Ovary (tissue), 9 donors: ENCODE measurements around the gene CDYL2. TPM values are rescaled to one million over a fixed set of nuclear protein-coding genes. Genes with fewer than 3 reads are reported as not detected.
"Not testable (repeated sequence)": the region's sequence is repeated elsewhere in the genome, so short reads cannot be mapped to it uniquely, and the experiment has no call there.

Source experiments
- DNase-seq, 5 donors: peaks; one replicate each; pipeline ENCODE4 v3.0.0-alpha.2; 2019 to 2020
- H3K27ac ChIP-seq, 2 donors: fragments of 200-600 bp; one replicate each; pipeline versions ENCODE4 v1.5.1 to v1.8.0; 2019 to 2022
- H3K27me3 ChIP-seq: fragments of 200-600 bp; one replicate; pipeline ENCODE4 v1.8.0; 2022
- H3K36me3 ChIP-seq: fragments of 200-600 bp; sonication (generic); one replicate; pipeline ENCODE4 v1.5.1; 2019
- H3K4me1 ChIP-seq: one replicate; pipeline ENCODE4 v1.8.1; 2013; ENCODE audit warnings: mild to moderate bottlenecking, moderate library complexity; ENCODE audit not compliant: insufficient read depth
- H3K4me3 ChIP-seq: fragments of 200-600 bp; sonication (generic); one replicate; pipeline ENCODE4 v1.5.1; 2017
- H3K9me3 ChIP-seq, 2 donors: fragments of 200-600 bp in 1 of 2; sonication (generic) in 1 of 2; one replicate each; pipeline versions ENCODE4 v1.5.1 to v1.8.1; 2013 to 2019; ENCODE audit warnings: mild to moderate bottlenecking in 1 of 2, moderate library complexity in 1 of 2
- EP300 ChIP-seq: sonication (generic); formaldehyde crosslinking; IDR thresholded peaks from one replicate; pipeline ENCODE4 v1.6.1; 2017; ENCODE audit warnings: antibody characterized with exemption
- POLR2A ChIP-seq: fragments of 450-650 bp; IDR thresholded peaks from one replicate; pipeline ENCODE4 v1.6.1; 2017; ENCODE audit warnings: antibody characterized with exemption, mild to moderate bottlenecking, moderate library complexity
- WGBS, 3 donors: extraction: QIAGEN DNeasy Blood & Tissue Kit in 1 of 3; methylation state at CpG; one replicate each; pipeline versions ENCODE4 v1.1.5 to v1.1.7; 2013 to 2017; 5-methylcytosine and 5-hydroxymethylcytosine counted together
- intact Hi-C, 4 donors: fragments of 100-400 bp; cut with DNase I; formaldehyde crosslinking; loops; one replicate each; pipeline versions ENCODE4 v1.11.0 to v1.15.1; 2022 to 2023
- polyA plus RNA-seq, 2 donors: library from polyadenylated mRNA; stranded (reverse); fragments of 200-250 nt in 1 of 2; fragments of 350-450 nt in 1 of 2; fragmentation: Illumina TruSeq in 1 of 2; extraction: RNeasy Lipid Tissue Mini Kit (QIAGEN cat#74804) in 1 of 2; gene quantifications; one replicate each; pipeline ENCODE4 v1.2.3, GENCODE V29; 2013 to 2014
- total RNA-seq, 7 donors: library from RNA; depleted of rRNA in 2 of 7; stranded (reverse); fragments of >200 nt in 2 of 7; fragmentation: NEBNext Ultra II Directional in 3 of 7; extraction: Animal tissue kit (Norgen Biotek cat#: 25700) in 3 of 7; gene quantifications; one replicate each; pipeline versions ENCODE4 v1.1.0 to v1.2.4, GENCODE V29; 2016 to 2023
- TF ChIP-seq, protein P1 (sequence below), 3 donors: fragments of 450-650 bp in 2 of 3; fragments of 200-600 bp in 1 of 3; IDR thresholded peaks; one replicate each; pipeline versions ENCODE4 v1.5.1 to v1.8.0; 2016 to 2022; ENCODE audit warnings: antibody characterized with exemption in 3 of 3, mild to moderate bottlenecking in 1 of 3
- donor health status: DM: no; HTN: no; CAD: no; lungs with moderate emphysema.
- donor health status: DM: no; HTN: no; CAD: no.
- donor health status: Bipolar disorder and iron deficiency.
- donor health status: DM: yes; HTN: yes; CAD: no.
- donor health status: DM: no; HTN: no; CAD: no.
- donor health status: DM: yes; HTN: yes; CAD: no.

Gene CDYL2
- total and polyA plus RNA-seq, 9 donors = 0.48 to 4.4 (median 1.8) TPM

GRCh38 chr16:80824623-80825364 is 20.4 kb upstream of the CDYL2 start:
- TF ChIP-seq POLR2A = no peak
- no peak for TF ChIP-seq EP300
- TF ChIP-seq, protein P1, sequence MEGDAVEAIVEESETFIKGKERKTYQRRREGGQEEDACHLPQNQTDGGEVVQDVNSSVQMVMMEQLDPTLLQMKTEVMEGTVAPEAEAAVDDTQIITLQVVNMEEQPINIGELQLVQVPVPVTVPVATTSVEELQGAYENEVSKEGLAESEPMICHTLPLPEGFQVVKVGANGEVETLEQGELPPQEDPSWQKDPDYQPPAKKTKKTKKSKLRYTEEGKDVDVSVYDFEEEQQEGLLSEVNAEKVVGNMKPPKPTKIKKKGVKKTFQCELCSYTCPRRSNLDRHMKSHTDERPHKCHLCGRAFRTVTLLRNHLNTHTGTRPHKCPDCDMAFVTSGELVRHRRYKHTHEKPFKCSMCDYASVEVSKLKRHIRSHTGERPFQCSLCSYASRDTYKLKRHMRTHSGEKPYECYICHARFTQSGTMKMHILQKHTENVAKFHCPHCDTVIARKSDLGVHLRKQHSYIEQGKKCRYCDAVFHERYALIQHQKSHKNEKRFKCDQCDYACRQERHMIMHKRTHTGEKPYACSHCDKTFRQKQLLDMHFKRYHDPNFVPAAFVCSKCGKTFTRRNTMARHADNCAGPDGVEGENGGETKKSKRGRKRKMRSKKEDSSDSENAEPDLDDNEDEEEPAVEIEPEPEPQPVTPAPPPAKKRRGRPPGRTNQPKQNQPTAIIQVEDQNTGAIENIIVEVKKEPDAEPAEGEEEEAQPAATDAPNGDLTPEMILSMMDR (IDR thresholded peaks at IDR 0.05) = no peak
- Histone ChIP-seq H3K4me3 (no peak overlapping the region), H3K4me1 (no peaks in the 10 kb centered on the region), H3K27ac (no peak overlapping the region), H3K36me3 (no peaks in the 10 kb centered on the region), H3K9me3 (no peaks in the 10 kb centered on the region), H3K27me3 (no peaks in the 10 kb centered on the region)
- 28 to 32% (median 32%) methylated on average over 5 of the region's 5 CpGs for WGBS, 3 donors
- no peak for DNase-seq
- intact Hi-C loops = no loop called here

GRCh38 chr16:80819988-80820387 is 15.6 kb upstream of the CDYL2 start:
- Histone ChIP-seq H3K27ac (no peak overlapping the region), H3K4me1 (no peaks in the 10 kb centered on the region), H3K27me3 (no peaks in the 10 kb centered on the region), H3K4me3 (no peak overlapping the region), H3K9me3 (no peaks in the 10 kb centered on the region), H3K36me3 (no peaks in the 10 kb centered on the region)
- intact Hi-C loops = no loop called here
- no peak for DNase-seq
- 77 to 87% (median 86%) methylated on average over 2 of the region's 2 CpGs for WGBS, 3 donors
- TF ChIP-seq EP300 (no peak), POLR2A (no peak)
- TF ChIP-seq, protein P1 (IDR thresholded peaks at IDR 0.05) = no peak

DNA sequence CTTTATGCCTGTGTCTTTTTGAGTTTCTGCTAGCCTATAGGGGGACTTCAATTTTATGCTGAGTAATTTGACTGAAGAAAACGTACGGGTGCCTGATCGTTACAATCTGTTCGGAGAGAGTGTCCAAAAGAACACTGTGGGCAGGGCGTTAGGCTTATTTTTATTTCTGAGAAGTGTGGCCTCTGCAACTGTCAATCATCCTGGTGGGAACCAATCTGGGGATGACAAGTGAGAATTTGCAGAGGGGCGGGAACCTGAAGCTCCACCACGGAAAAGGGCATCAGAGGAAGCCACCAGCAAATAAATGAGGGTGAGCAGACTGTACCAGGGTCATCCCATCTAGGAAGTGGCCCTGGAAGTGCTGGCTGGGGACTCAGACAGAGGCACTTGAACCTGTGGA is 12.0 kb upstream of the CDYL2 start:
- TF ChIP-seq POLR2A = no peak
- intact Hi-C loops = no loop called here
- WGBS, 3 donors = 67 to 77% (median 74%) methylated on average over 7 of the region's 7 CpGs

DNA sequence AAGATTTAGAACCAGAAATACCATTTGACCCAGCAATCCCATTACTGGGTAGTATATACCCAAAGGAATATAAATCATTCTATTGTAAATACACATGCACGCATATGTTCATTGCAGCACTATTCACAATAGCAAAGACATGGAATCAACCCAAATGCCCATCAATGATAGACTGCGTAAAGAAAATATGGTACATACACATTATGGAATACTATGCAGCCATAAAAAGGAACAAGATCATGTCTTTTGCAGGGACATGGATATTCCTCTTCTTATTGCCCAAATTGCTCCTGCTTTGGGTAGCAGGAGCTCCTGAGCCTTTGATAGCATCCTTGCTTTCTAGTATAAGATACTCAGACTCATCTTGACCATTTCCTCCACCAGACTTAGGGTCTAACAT is 10.9 kb upstream of the CDYL2 start:
- not testable (repeated sequence) for DNase-seq

More for the DNA sequence above, 12.0 kb upstream of the CDYL2 start:
- H3K4me1 ChIP-seq = no peaks in the 10 kb centered on the region
- H3K4me3 ChIP-seq = no peak overlapping the region
- H3K27me3 ChIP-seq = no peaks in the 10 kb centered on the region
- DNase-seq = no peak
- H3K27ac ChIP-seq = no peak overlapping the region
- no peaks in the 10 kb centered on the region for H3K9me3 ChIP-seq
- H3K36me3 ChIP-seq = no peaks in the 10 kb centered on the region

GRCh38 chr16:80812593-80812992 is 8.2 kb upstream of the CDYL2 start:
- Histone ChIP-seq H3K4me1 (no peaks in the 10 kb centered on the region), H3K4me3 (no peak overlapping the region), H3K36me3 (no peaks in the 10 kb centered on the region), H3K9me3 (no peaks in the 10 kb centered on the region), H3K27me3 (no peaks in the 10 kb centered on the region), H3K27ac (no peak overlapping the region)
- no peak for TF ChIP-seq EP300
- TF ChIP-seq, protein P1 (IDR thresholded peaks at IDR 0.05) = no peak
- no peak for TF ChIP-seq POLR2A
- DNase-seq = no peak
- intact Hi-C loops = no loop called here

More for the DNA sequence above, 10.9 kb upstream of the CDYL2 start:
- H3K9me3 ChIP-seq, H3K27me3 ChIP-seq, H3K36me3 ChIP-seq, H3K4me1 ChIP-seq, H3K27ac ChIP-seq, H3K4me3 ChIP-seq, intact Hi-C loops: not testable (repeated sequence)
- WGBS, 3 donors = 89 to 93% (median 92%) methylated on average over 2 of the region's 2 CpGs
